Breast epithelium (tissue), 3 donors: ENCODE results near the gene LRRFIP1.

Experiments
- POLR2AphosphoS5 ChIP-seq, 3 donors: sonication (generic); formaldehyde crosslinking; IDR thresholded peaks; one replicate each; pipeline ENCODE4 v1.6.1; 2017; ENCODE audit warnings: antibody characterized with exemption in 3 of 3
- TF ChIP-seq, protein P1 (sequence below), 3 donors: fragments of 450-650 bp; IDR thresholded peaks; one replicate each; pipeline ENCODE4 v1.5.1; 2016 to 2017; ENCODE audit warnings: antibody characterized with exemption in 3 of 3, mild to moderate bottlenecking in 3 of 3, moderate library complexity in 3 of 3

GRCh38 chr2:237637429-237638135 lies 10.2 kb downstream of the LRRFIP1 start:
- TF ChIP-seq, protein P1, sequence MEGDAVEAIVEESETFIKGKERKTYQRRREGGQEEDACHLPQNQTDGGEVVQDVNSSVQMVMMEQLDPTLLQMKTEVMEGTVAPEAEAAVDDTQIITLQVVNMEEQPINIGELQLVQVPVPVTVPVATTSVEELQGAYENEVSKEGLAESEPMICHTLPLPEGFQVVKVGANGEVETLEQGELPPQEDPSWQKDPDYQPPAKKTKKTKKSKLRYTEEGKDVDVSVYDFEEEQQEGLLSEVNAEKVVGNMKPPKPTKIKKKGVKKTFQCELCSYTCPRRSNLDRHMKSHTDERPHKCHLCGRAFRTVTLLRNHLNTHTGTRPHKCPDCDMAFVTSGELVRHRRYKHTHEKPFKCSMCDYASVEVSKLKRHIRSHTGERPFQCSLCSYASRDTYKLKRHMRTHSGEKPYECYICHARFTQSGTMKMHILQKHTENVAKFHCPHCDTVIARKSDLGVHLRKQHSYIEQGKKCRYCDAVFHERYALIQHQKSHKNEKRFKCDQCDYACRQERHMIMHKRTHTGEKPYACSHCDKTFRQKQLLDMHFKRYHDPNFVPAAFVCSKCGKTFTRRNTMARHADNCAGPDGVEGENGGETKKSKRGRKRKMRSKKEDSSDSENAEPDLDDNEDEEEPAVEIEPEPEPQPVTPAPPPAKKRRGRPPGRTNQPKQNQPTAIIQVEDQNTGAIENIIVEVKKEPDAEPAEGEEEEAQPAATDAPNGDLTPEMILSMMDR (IDR thresholded peaks at IDR 0.05): no peak
- TF ChIP-seq POLR2AphosphoS5 (IDR thresholded peaks at IDR 0.05): no peak
